Caco-2 (cell line): ENCODE results near the gene FRMD4A. TPM values are rescaled to one million over a fixed set of nuclear protein-coding genes. Genes with fewer than 3 reads are reported as not detected.

Experiments used
- BruUV-seq: library from RNA; stranded (reverse); fragments of 400-500 nt; replicated peaks from 2 replicates; lab custom pipeline; 2021; lab: Mats Ljungman, UMichigan
- CTCF ChIA-PET: fragments of 300-600 bp; sonication (Branson Sonifier 250); formaldehyde crosslinking; loops from one replicate; lab custom pipeline; 2022; ENCODE audit warnings: antibody characterized with exemption; lab: Charles Lee
- POLR2A ChIA-PET: fragments of 300-600 bp; sonication (Branson Sonifier 250); formaldehyde crosslinking; loops from one replicate; lab custom pipeline; 2022; ENCODE audit warnings: antibody characterized with exemption; lab: Charles Lee
- DNase-seq, 2 experiments: peaks; one replicate each; pipeline versions ENCODE4 v3.0.0 to v3.0.0-alpha.2; 2020 to 2022
- H3K27me3 ChIP-seq: replicated peaks from 2 replicates; pipeline ENCODE4 v1.6.0; 2011; ENCODE audit warnings: low read length; ENCODE audit not compliant: control insufficient read depth, insufficient read depth
- H3K36me3 ChIP-seq: 2 replicates; pipeline ENCODE4 v1.5.1; 2011; ENCODE audit warnings: low read length; ENCODE audit not compliant: control insufficient read depth, insufficient read depth
- H3K4me1 ChIP-seq: fragments of 250-450 bp; sonication (Bioruptor Pico); 2 replicates; pipeline ENCODE4 v1.5.1; 2020; ENCODE audit warnings: mild to moderate bottlenecking
- H3K4me3 ChIP-seq: 2 replicates; pipeline ENCODE4 v1.5.1; 2011; ENCODE audit warnings: low read depth, mild to moderate bottlenecking, control low read depth, low read length
- H3K9me3 ChIP-seq: fragments of 250-450 bp; sonication (Bioruptor Pico); 2 replicates; pipeline ENCODE4 v1.5.1; 2020; ENCODE audit warnings: mild to moderate bottlenecking, moderate library complexity
- H3K27ac Mint-ChIP-seq: one replicate; pipeline ENCODE4 v1.8.0; 2022; ENCODE audit warnings: mixed read lengths; ENCODE audit not compliant: unreplicated experiment
- H3K27me3 Mint-ChIP-seq: one replicate; pipeline ENCODE4 v1.8.0; 2022; ENCODE audit warnings: mixed read lengths; ENCODE audit not compliant: insufficient read depth, unreplicated experiment
- H3K36me3 Mint-ChIP-seq: one replicate; pipeline ENCODE4 v1.8.0; 2022; ENCODE audit warnings: mild to moderate bottlenecking, mixed read lengths; ENCODE audit not compliant: insufficient read depth, unreplicated experiment
- H3K4me1 Mint-ChIP-seq: one replicate; pipeline ENCODE4 v1.8.0; 2022; ENCODE audit warnings: low read depth, mixed read lengths; ENCODE audit not compliant: unreplicated experiment
- H3K4me3 Mint-ChIP-seq: one replicate; pipeline ENCODE4 v1.8.0; 2022; ENCODE audit warnings: mild to moderate bottlenecking, moderate library complexity, mixed read lengths; ENCODE audit not compliant: unreplicated experiment
- H3K9me3 Mint-ChIP-seq: one replicate; pipeline ENCODE4 v1.8.0; 2022; ENCODE audit warnings: mixed read lengths; ENCODE audit not compliant: unreplicated experiment
- CTCF ChIP-seq, 2 experiments: fragments of 200-600 bp in 1 of 2; IDR thresholded peaks; 1 replicate in 1 of 2; 2 replicates in 1 of 2; pipeline versions ENCODE4 v1.5.1 to v1.8.0; 2011 to 2022; ENCODE audit warnings: antibody characterized with exemption in 1 of 2, control low read depth in 1 of 2, inconsistent platforms in 1 of 2, low read depth in 1 of 2, low read length in 1 of 2, mild to moderate bottlenecking in 1 of 2, moderate library complexity in 1 of 2; ENCODE audit not compliant: insufficient read depth in 1 of 2, severe bottlenecking in 1 of 2, unreplicated experiment in 1 of 2
- intact Hi-C: fragments of 100-400 bp; cut with micrococcal nuclease; formaldehyde crosslinking; loops from one replicate; pipeline ENCODE4 v1.10.0; 2022; ENCODE audit not compliant: unreplicated experiment
- total RNA-seq: library from RNA; stranded (reverse); gene quantifications from 2 replicates; pipeline ENCODE4 v1.2.3, GENCODE V29; 2022

The FRMD4A gene
- total RNA-seq, 1 experiment from 2014 or later: 52.1 TPM

DNA sequence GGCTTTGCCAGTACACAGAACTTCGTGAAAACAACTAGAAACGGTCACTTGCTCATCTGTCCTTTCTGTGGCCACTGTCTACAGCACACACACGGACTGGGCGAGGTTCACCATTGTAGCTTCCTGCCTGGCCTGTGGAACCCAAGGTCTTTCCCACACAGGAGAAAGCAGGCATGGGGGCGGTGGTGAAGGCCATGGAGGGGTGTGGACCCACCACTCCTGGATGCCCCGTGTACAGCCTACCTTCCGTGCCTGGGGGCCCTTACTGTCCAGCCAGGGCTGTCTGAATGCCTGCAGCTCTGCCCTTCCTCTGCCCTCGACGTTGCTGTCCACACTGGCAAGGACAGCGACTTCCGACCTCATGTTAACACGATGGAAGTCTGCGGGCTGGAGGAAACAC is 635.1 kb downstream of the FRMD4A start:
- H3K36me3 ChIP-seq: peaks cover 6% of the 10 kb centered on the region
- no TSS peak for BruUV-seq
- POLR2A ChIA-PET: no interaction called here

DNA sequence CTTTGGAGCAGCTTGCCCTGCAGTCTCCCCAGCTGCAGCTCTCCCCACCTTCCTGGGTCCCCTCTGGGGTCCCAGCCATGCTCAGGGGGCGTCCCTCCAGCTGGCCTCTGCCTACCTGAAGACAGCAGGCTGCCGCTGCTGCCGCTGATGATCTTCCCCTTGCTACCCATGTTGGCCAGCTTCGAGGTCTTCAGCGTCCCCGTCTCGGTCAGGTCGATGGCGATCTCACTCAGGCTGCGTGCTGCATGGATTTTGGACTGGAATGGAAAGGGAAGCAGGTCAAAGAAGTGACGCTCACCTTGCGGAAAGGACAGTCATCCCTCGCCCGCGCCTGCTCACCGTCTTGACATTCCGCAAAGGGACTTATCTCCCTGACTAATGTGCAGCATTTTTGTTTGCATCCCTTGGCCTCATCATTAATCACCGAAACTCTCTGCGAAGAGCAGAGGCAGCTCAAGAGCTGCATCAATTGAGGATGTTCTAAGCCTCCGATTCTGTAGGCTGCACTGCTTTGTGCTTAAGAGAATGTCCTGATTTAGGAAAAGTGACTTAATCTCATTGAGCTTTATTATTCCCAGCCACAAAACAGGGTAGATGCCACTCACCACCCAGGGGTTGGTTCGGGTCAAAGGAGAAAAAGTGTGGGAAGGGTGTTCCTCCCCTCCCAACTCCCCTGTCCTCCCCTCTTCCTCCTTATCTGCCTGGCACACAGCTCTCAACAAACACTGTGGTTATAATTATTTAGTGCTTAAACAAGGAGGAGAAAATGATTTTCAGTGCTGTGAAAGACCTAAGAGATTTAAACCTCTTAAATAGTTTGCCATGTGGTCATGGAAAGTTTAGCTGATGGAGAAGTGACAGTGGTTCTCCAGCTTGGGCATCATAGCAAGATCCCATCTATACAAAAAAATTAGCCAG is 636.7 kb downstream of the FRMD4A start:
- Histone ChIP-seq H3K27me3 (no peaks in the 10 kb centered on the region), H3K9me3 (no peaks in the 10 kb centered on the region), H3K4me1 (peaks cover 38% of the 10 kb centered on the region), H3K4me3 (no peak overlapping the region), H3K36me3 (peaks cover 6% of the 10 kb centered on the region)
- BruUV-seq: no TSS peak
- ChIA-PET CTCF (no interaction called here), POLR2A (no interaction called here)
- Mint-ChIP-seq H3K9me3 (no peaks in the 10 kb centered on the region), H3K36me3 (peaks cover 88% of the 10 kb centered on the region), H3K4me3 (no peak overlapping the region), H3K27ac (peak overlapping the region; percentile 0), H3K27me3 (no peaks in the 10 kb centered on the region), H3K4me1 (peaks cover 30% of the 10 kb centered on the region)
- no peak for TF ChIP-seq CTCF (IDR thresholded peaks at IDR 0.05; ENCODE audit: insufficient read depth in 1 of 2, low read depth in 1 of 2, low read length in 1 of 2, severe bottlenecking in 1 of 2, unreplicated experiment in 1 of 2)
- intact Hi-C loops: loop anchor here (2.0 kb wide), 1 partner anchor 13 kb away; no protein-coding TSS in a partner anchor
- no peak for DNase-seq

More for the DNA sequence above, 635.1 kb downstream of the FRMD4A start:
- no peaks in the 10 kb centered on the region for H3K9me3 ChIP-seq
- Mint-ChIP-seq H3K9me3 (no peaks in the 10 kb centered on the region), H3K27me3 (no peaks in the 10 kb centered on the region), H3K27ac (no peak overlapping the region), H3K36me3 (peaks cover 88% of the 10 kb centered on the region), H3K4me3 (no peak overlapping the region), H3K4me1 (peaks cover 21% of the 10 kb centered on the region)
- no peak overlapping the region for H3K4me3 ChIP-seq
- no peak for TF ChIP-seq CTCF (IDR thresholded peaks at IDR 0.05; ENCODE audit: insufficient read depth in 1 of 2, low read depth in 1 of 2, low read length in 1 of 2, severe bottlenecking in 1 of 2, unreplicated experiment in 1 of 2)
- no peaks in the 10 kb centered on the region for H3K27me3 ChIP-seq
- intact Hi-C loops: loop anchor here (2.0 kb wide), 1 partner anchor 15 kb away; no protein-coding TSS in a partner anchor
- no peak for DNase-seq
- H3K4me1 ChIP-seq: peaks cover 30% of the 10 kb centered on the region
- CTCF ChIA-PET: no interaction called here

DNA sequence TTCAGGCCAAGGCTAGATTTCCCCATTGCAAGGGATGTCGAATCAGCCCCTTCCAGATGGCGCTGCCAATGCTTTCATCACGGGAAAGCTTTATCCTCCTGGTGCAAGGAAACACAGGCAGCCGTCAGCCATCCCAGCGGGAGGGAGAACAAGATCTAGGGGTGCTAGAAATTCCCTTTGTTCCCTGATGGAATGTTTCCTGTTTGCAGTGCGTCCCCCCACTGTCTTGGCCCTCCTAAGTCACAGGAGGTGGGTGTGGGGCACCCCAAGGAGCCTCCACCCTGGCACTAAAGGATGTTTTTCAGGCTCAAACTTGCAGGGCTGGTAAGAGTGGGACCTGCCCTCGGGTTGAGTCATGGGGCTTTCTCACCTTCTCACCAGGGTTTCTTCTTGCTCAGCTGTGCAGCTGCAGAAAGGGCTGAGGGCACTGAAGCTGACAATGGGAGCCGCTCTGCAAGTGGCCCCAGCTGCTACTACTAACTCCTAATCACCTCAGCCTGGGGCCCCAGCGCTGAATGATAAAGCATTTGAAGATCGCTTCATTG is 640.4 kb downstream of the FRMD4A start:
- peaks cover 21% of the 10 kb centered on the region for H3K4me1 ChIP-seq
- H3K36me3 ChIP-seq: peaks cover 5% of the 10 kb centered on the region
- no peaks in the 10 kb centered on the region for H3K9me3 ChIP-seq
- Mint-ChIP-seq H3K4me3 (no peak overlapping the region), H3K27me3 (no peaks in the 10 kb centered on the region), H3K27ac (peak overlapping the region; percentile 32), H3K9me3 (no peaks in the 10 kb centered on the region), H3K36me3 (peaks cover 82% of the 10 kb centered on the region), H3K4me1 (peaks cover 19% of the 10 kb centered on the region)
- intact Hi-C loops: loop anchor here (1.0 kb wide), 1 partner anchor 9 kb away; no protein-coding TSS in a partner anchor
- CTCF ChIA-PET: interaction anchor here (1.0 kb wide), 1 partner anchor 18 kb away, joined by 5 read pairs; no protein-coding TSS in a partner anchor
- no TSS peak for BruUV-seq
- no peak for TF ChIP-seq CTCF (IDR thresholded peaks at IDR 0.05; ENCODE audit: insufficient read depth in 1 of 2, low read depth in 1 of 2, low read length in 1 of 2, severe bottlenecking in 1 of 2, unreplicated experiment in 1 of 2)
- H3K4me3 ChIP-seq: no peak overlapping the region
- H3K27me3 ChIP-seq: no peaks in the 10 kb centered on the region
- POLR2A ChIA-PET: interaction anchor here (1.2 kb wide), 1 partner anchor 28 kb away, joined by 3 read pairs; no protein-coding TSS in a partner anchor
- peak; percentile 21 to 56 for DNase-seq
